Common myeloid progenitor, CD34-positive (primary cell): Measurements from ENCODE around the gene NR2F2.

Source experiments
- CTCF ChIA-PET: fragments of 350-600 bp; sonication (Branson Sonifier 250); formaldehyde crosslinking; loops from one replicate; lab custom pipeline; 2021; ENCODE audit warnings: antibody characterized with exemption; lab: Charles Lee
- POLR2A ChIA-PET: fragments of 350-600 bp; sonication (Branson Sonifier 250); formaldehyde crosslinking; loops from one replicate; lab custom pipeline; 2021; ENCODE audit warnings: antibody characterized with exemption; lab: Charles Lee
- DNase-seq, 3 donors: peaks; one replicate each; pipeline versions ENCODE4 v3.0.0 to v3.0.0-alpha.2; 2013
- H3K27ac ChIP-seq, 2 experiments: 1 replicate in 1 of 2; 2 replicates in 1 of 2; pipeline ENCODE4 v1.7.0; 2013; ENCODE audit warnings: inconsistent platforms in 2 of 2, low read length in 2 of 2, mild to moderate bottlenecking in 2 of 2, low read depth in 1 of 2, moderate library complexity in 1 of 2; ENCODE audit not compliant: severe bottlenecking in 2 of 2, insufficient read depth in 1 of 2, poor library complexity in 1 of 2
- H3K27me3 ChIP-seq, 5 experiments: replicated peaks in 2 of 5; 1 replicate in 3 of 5; 2 replicates in 2 of 5; pipeline versions ENCODE4 v1.6.1 to v1.7.0; 2013; ENCODE audit warnings: low read length in 4 of 5, mild to moderate bottlenecking in 2 of 5, moderate library complexity in 2 of 5, inconsistent platforms in 1 of 5; ENCODE audit not compliant: insufficient read depth in 5 of 5, control insufficient read depth in 4 of 5
- H3K36me3 ChIP-seq, 4 experiments: 1 replicate in 2 of 4; 2 replicates in 2 of 4; pipeline versions ENCODE4 v1.6.1 to v1.7.0; 2013; ENCODE audit warnings: low read length in 3 of 4, control low read depth in 1 of 4, mild to moderate bottlenecking in 1 of 4; ENCODE audit not compliant: control insufficient read depth in 4 of 4, insufficient read depth in 4 of 4
- H3K4me1 ChIP-seq, 4 experiments: 1 replicate in 3 of 4; 2 replicates in 1 of 4; pipeline versions ENCODE4 v1.6.1 to v1.7.1; 2013; ENCODE audit warnings: low read length in 3 of 4, mild to moderate bottlenecking in 3 of 4, control low read depth in 1 of 4, inconsistent platforms in 1 of 4, moderate library complexity in 1 of 4; ENCODE audit not compliant: control insufficient read depth in 4 of 4, insufficient read depth in 4 of 4; ENCODE audit errors: control extremely low read depth in 1 of 4
- H3K4me3 ChIP-seq, 7 experiments: 1 replicate in 4 of 7; 2 replicates in 3 of 7; pipeline versions ENCODE4 v1.5.1 to v1.7.0; 2013; ENCODE audit warnings: mild to moderate bottlenecking in 7 of 7, low read length in 6 of 7, moderate library complexity in 6 of 7, inconsistent platforms in 2 of 7, low read depth in 2 of 7, control low read depth in 1 of 7; ENCODE audit not compliant: insufficient read depth in 4 of 7, control insufficient read depth in 1 of 7; ENCODE audit errors: extremely low read depth in 1 of 7
- H3K9me3 ChIP-seq, 5 experiments: 1 replicate in 4 of 5; 2 replicates in 1 of 5; pipeline versions ENCODE4 v1.6.1 to v1.7.1; 2013; ENCODE audit warnings: low read length in 4 of 5, mild to moderate bottlenecking in 2 of 5, inconsistent platforms in 1 of 5, low read depth in 1 of 5, moderate library complexity in 1 of 5; ENCODE audit not compliant: control insufficient read depth in 4 of 5, insufficient read depth in 2 of 5; ENCODE audit errors: control extremely low read depth in 1 of 5
- WGBS: methylation state at CpG from one replicate; pipeline ENCODE4 v1.1.5; 2013; ENCODE audit not compliant: insufficient coverage; 5-methylcytosine and 5-hydroxymethylcytosine counted together

NR2F2 gene

DNA sequence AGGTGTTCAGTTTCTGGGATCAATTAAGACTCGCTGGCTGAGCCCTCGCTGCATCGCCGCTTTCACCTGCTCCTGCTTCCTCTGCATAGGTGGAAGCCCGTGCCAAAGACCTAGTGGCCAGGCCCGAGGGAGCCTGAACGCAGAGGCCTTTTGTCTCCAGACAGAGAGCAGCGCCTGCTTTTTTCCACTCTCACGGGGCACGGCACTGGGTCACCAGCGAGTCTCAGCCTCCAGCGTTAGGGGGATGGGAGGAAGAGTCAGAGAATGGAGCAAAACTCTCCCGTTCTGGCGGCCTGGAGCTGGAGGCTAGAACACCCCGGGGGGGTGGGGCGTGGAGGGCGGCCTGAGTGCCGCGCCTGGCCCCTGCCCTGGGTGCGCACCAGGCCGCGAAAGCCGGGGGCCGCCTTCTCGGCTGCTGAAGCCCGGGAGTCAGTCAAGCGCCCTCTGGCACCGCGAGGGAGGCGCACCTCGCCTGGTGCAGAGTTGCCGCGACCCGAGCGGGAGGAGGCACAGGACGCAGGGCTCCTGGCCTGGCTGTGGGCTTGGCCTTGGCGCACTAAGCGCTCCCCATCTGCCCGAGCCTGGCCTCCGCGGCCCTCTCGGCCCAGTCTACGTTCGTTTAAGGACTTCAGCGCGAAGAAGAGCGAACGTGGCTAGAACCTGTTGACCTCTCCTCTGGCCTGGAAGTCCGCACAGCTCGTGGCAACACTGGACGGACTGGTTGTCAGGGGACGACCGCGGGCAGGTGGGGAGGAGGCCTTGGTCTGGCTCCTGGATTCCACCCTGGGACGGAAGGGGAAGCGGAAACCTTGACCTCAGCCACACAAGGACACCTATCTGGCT, 21.5 kb downstream of the NR2F2 start:
- peaks cover 0 to 8% (median 5%) of the 10 kb centered on the region in 4 experiments for H3K4me1 ChIP-seq
- no peak for DNase-seq
- no peaks in the 10 kb centered on the region for H3K36me3 ChIP-seq
- H3K27me3 ChIP-seq = peaks cover 46 to 100% (median 66%) of the 10 kb centered on the region in 5 experiments
- 3% methylated on average over 50 of the region's 56 CpGs for WGBS
- ChIA-PET CTCF (no interaction called here), POLR2A (interaction anchor here (0.6 kb wide), 1 partner anchor 25 kb away, joined by 4 read pairs; no protein-coding TSS in a partner anchor)
- peak overlapping the region in 1 of 7 experiments; percentile 11 for H3K4me3 ChIP-seq
- no peak overlapping the region for H3K27ac ChIP-seq
- peaks cover 0 to 3% (median 0%) of the 10 kb centered on the region in 5 experiments for H3K9me3 ChIP-seq

DNA sequence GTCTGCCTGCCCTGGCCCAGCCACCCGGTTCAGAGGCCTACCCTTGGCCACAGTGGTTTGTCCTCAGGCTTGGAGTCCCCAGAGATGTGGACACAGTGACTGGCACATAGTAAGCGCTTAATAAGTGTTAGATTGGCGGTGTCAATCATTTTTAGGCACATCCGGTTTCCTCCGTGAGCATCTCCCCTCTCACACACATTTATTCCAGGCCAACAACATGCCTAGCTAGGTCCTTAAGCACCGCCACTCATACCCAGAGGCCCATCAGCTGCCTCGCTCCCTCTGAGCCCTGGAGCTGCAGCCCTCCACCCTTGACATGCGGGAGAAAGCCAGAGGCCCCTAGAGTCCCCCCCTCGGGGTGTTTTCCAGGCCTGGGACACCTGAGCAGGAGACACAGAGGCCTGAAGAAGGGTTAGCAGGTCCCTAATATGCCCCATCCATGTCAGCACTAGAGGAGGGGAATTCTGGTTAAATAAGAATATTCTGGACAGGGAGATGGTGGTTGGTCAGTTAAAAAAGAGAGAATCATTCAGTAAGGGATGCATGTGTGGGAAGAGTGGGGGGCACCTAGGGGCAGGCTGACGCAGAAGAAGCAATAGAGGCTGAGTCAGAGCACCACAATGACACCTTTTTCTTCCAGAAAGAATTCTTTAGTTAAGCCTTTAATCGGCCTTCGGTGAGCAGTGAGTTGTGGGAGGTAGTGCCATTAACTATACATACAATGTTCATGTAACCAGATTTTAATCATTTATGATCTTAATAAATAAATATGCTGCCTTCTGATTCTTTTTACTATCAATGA, 22.3 kb downstream of the NR2F2 start:
- ChIA-PET POLR2A (interaction anchor here (0.6 kb wide), 2 partner anchors 26 to 837 kb away, joined by 4 read pairs; no protein-coding TSS in a partner anchor), CTCF (no interaction called here)
- Histone ChIP-seq H3K9me3 (peaks cover 0 to 3% (median 0%) of the 10 kb centered on the region in 5 experiments), H3K27me3 (peaks cover 46 to 100% (median 62%) of the 10 kb centered on the region in 5 experiments), H3K4me1 (peaks cover 0 to 16% (median 7%) of the 10 kb centered on the region in 4 experiments), H3K36me3 (no peaks in the 10 kb centered on the region), H3K27ac (no peak overlapping the region), H3K4me3 (no peak overlapping the region)
- no peak for DNase-seq
- WGBS = 24% methylated on average over 4 of the region's 12 CpGs

- 6% methylated on average over 10 of the region's 25 CpGs for WGBS
- Histone ChIP-seq H3K9me3 (peaks cover 0 to 6% (median 0%) of the 10 kb centered on the region in 5 experiments), H3K27me3 (peaks cover 44 to 100% (median 63%) of the 10 kb centered on the region in 5 experiments)
Observed at GRCh38 chr15:96353416-96353929, 23.0 kb downstream of the NR2F2 start.

DNA sequence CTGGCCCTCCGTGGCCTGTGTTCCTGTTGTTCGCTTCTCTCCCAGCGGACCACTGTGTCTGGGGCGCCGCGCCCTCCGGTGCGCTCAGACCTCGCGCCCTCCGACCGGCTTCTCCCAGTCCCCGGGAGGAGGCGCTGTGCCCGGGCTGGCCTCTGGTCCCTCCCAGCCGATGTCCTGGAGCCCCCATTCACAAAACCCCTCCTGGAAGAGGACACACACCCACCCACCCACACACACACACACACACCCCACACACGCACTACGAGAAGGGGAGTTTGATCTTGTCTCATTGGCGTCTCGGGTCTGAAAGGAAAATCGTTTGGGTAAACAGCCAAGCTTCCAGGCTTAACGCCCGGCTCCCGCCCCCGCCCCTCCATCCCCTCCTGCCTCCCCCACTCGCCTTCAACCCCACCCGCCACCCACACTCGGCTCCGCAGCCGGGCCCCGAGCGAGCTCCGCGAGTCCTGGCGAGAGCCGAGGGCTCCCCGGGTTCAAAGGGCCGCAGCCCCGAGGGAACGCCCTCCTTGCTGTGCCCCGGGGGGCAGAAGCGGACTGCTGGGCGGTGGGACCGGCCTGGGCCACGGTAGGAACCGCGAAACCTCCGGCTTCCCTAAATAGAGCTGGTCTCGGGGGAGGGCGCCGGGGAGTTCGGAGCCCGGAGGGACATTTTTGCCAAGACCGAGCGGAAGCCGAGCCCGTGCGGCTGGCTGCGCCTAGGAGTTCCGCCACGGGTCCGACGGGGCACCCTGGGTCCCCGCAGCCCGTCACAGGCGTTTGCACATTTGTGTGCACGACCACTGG, 23.6 kb downstream of the NR2F2 start:
- Histone ChIP-seq H3K27ac (no peak overlapping the region), H3K4me3 (no peak overlapping the region), H3K9me3 (peaks cover 0 to 7% (median 0%) of the 10 kb centered on the region in 5 experiments), H3K27me3 (peaks cover 40 to 100% (median 62%) of the 10 kb centered on the region in 5 experiments), H3K4me1 (peaks cover 0 to 20% (median 8%) of the 10 kb centered on the region in 4 experiments), H3K36me3 (no peaks in the 10 kb centered on the region)
- 1% methylated on average over 50 of the region's 67 CpGs for WGBS
- DNase-seq = no peak
- ChIA-PET POLR2A (no interaction called here), CTCF (interaction anchor here (1.0 to 2.1 kb wide), 2 partner anchors 13 to 58 kb away, joined by 4 read pairs; no protein-coding TSS in a partner anchor)

More at GRCh38 chr15:96353416-96353929, 23.0 kb downstream of the NR2F2 start:
- ChIA-PET CTCF (no interaction called here), POLR2A (no interaction called here)
- no peak for DNase-seq
- no peak overlapping the region for H3K4me3 ChIP-seq
- no peak overlapping the region for H3K27ac ChIP-seq
- H3K36me3 ChIP-seq = no peaks in the 10 kb centered on the region
- H3K4me1 ChIP-seq = peaks cover 0 to 20% (median 8%) of the 10 kb centered on the region in 4 experiments

DNA sequence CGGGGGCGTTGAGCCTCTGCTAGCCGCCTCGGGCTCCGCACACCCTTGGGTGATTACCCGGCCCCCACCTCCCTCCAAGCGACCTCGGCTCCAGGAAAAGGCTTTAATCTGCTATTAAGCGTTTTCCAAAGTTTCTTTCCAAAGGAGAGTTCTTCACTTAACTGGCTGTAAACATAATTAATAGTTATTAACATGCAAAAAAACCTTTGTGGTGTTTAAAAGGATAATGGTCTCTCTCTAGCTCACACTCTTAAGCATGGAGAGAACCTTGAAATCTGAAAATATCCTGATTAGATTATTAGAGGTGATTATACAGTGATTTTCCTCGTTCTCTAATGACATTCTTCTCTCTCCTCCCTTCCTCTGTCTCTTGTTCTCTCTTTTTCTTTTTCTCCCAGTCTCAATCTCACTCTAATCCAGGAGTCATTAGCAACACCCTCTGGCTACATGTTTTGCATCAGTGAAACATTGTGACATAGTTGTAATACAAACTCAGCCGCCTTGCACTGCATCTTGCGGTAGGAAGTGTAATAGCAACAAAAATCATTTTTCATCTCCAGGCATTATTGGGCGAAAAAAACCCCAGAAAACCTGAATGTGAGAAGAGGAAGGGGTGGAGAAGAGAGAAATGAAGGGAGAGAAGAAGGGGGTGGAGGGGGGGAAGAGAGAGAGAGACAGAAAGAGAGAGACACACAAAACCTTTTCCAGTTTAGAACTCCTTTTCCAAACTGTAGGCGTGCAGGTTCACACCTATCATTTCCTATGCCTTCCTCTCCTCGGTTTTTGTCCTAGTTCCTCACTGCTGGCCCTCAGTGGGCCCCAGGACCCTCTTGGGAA, 24.4 kb downstream of the NR2F2 start:
- H3K9me3 ChIP-seq = peaks cover 0 to 10% (median 0%) of the 10 kb centered on the region in 5 experiments
- no peak overlapping the region for H3K4me3 ChIP-seq
- WGBS = 8% methylated on average over 6 of the region's 15 CpGs
- no peak overlapping the region for H3K27ac ChIP-seq
- ChIA-PET CTCF (interaction anchor here (0.6 to 2.1 kb wide), 4 partner anchors 9 to 57 kb away, joined by 3 to 4 read pairs (median 4); no protein-coding TSS in a partner anchor), POLR2A (no interaction called here)
- H3K36me3 ChIP-seq = no peaks in the 10 kb centered on the region
- H3K4me1 ChIP-seq = peaks cover 0 to 21% (median 9%) of the 10 kb centered on the region in 4 experiments
- peak; percentile 24 to 59 (median 52) for DNase-seq
- peaks cover 39 to 100% (median 57%) of the 10 kb centered on the region in 5 experiments for H3K27me3 ChIP-seq
